ENCODE results near the gene SLIT3.

DNA sequence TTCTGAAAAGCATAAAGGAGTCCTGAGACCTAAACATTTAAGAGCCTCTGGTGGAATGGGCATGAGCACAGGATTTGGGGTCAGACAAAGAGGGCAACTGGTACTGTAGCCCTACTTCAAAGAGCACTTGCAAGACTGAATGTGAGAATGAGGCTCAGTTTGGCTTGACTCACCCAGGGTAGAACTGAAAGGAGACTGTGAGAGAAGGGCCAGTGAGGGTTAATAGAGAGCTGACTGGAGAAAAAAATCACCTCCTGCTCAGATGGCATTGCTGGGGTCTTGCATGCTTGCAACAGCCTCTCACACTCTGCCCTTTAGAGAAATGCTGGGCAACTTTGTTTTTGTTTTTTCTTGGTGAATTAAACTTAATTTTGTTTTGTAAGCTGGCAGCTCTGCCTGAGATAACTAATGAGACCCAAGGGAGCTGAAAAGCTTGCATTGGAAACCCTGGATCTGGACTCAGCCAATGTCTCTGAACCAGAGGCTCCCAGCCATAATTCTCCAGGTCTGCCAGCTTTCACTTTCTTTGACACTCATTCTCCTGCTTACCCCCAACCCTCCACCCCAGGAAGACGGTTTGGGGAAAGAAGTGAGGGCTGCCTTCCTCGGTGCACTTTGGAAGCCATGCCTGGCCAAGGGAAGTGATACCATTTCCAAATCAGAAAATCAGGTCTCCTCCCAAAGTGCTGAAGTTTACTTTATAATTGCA lies 560.7 kb downstream of the SLIT3 start:
- TF ChIP-seq, protein P1, sequence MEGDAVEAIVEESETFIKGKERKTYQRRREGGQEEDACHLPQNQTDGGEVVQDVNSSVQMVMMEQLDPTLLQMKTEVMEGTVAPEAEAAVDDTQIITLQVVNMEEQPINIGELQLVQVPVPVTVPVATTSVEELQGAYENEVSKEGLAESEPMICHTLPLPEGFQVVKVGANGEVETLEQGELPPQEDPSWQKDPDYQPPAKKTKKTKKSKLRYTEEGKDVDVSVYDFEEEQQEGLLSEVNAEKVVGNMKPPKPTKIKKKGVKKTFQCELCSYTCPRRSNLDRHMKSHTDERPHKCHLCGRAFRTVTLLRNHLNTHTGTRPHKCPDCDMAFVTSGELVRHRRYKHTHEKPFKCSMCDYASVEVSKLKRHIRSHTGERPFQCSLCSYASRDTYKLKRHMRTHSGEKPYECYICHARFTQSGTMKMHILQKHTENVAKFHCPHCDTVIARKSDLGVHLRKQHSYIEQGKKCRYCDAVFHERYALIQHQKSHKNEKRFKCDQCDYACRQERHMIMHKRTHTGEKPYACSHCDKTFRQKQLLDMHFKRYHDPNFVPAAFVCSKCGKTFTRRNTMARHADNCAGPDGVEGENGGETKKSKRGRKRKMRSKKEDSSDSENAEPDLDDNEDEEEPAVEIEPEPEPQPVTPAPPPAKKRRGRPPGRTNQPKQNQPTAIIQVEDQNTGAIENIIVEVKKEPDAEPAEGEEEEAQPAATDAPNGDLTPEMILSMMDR (IDR thresholded peaks at IDR 0.05; ENCODE audit: poor library complexity) = no peak
- TF ChIP-seq EZH2 (IDR thresholded peaks at IDR 0.05; ENCODE audit: borderline replicate concordance) (no peak), EZH2phosphoT487 (IDR thresholded peaks at IDR 0.05; ENCODE audit: low read depth, severe bottlenecking, unreplicated experiment) (no peak)
